Tibial nerve (tissue), 4 donors: Measurements from ENCODE around the gene SDK2.

ENCODE experiments used
- EP300 ChIP-seq, 2 donors: sonication (generic); formaldehyde crosslinking; IDR thresholded peaks; one replicate each; pipeline ENCODE4 v1.6.1; 2017; ENCODE audit warnings: antibody characterized with exemption in 2 of 2, mild to moderate bottlenecking in 1 of 2
- POLR2A ChIP-seq, 2 donors: fragments of 450-650 bp; IDR thresholded peaks; one replicate each; pipeline ENCODE4 v1.6.1; 2017; ENCODE audit warnings: antibody characterized with exemption in 2 of 2, mild to moderate bottlenecking in 2 of 2, moderate library complexity in 2 of 2
- TF ChIP-seq, protein P1 (sequence below), 5 experiments: fragments of 200-600 bp in 3 of 5; fragments of 450-650 bp in 2 of 5; sonication (generic) in 3 of 5; IDR thresholded peaks; one replicate each; pipeline ENCODE4 v1.5.1; 2016 to 2019; ENCODE audit warnings: antibody characterized with exemption in 5 of 5, mild to moderate bottlenecking in 3 of 5, moderate library complexity in 2 of 5

DNA sequence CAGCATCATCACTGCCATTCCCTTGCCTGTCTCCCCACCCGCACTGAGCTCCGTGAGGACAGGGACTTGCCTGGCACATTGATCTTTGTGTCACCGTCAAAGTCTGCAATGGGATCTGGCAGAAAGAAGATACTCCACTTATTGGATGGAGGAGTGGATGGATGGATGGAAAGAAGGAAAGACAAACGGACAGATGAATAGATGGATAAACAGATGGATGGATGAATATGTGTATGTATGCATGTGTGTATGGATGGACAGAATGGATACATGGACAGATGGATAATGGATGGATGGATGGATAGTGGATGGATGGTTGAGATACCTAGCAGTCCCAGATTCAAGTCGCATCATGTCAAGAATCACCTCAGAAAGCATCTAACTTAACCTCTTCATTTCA, 99.9 kb downstream of the SDK2 start:
- TF ChIP-seq, protein P1, sequence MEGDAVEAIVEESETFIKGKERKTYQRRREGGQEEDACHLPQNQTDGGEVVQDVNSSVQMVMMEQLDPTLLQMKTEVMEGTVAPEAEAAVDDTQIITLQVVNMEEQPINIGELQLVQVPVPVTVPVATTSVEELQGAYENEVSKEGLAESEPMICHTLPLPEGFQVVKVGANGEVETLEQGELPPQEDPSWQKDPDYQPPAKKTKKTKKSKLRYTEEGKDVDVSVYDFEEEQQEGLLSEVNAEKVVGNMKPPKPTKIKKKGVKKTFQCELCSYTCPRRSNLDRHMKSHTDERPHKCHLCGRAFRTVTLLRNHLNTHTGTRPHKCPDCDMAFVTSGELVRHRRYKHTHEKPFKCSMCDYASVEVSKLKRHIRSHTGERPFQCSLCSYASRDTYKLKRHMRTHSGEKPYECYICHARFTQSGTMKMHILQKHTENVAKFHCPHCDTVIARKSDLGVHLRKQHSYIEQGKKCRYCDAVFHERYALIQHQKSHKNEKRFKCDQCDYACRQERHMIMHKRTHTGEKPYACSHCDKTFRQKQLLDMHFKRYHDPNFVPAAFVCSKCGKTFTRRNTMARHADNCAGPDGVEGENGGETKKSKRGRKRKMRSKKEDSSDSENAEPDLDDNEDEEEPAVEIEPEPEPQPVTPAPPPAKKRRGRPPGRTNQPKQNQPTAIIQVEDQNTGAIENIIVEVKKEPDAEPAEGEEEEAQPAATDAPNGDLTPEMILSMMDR (IDR thresholded peaks at IDR 0.05): no peak
- no peak for TF ChIP-seq POLR2A (IDR thresholded peaks at IDR 0.05)
- TF ChIP-seq EP300 (IDR thresholded peaks at IDR 0.05): no peak
